HL-60/S4 treated with phorbol 12-myristate 13-acetate at 8.2 ng/mL for 4 days and 3 days (cell line): ENCODE measurements around the gene PRKN.
"Not testable (repeated sequence)": the region's sequence is repeated elsewhere in the genome, so short reads cannot be mapped to it uniquely, and the experiment has no call there.

Experiments
- in situ Hi-C: fragments of 300-500 bp; cut with MboI; formaldehyde crosslinking; loops from 2 replicates; pipeline ENCODE4 v1.15.0; 2022; ENCODE audit warnings: low sequenced_read_pairs

Gene PRKN

GRCh38 chr6:161359618-161359945 lies 1368.0 kb downstream of the PRKN start:
- in situ Hi-C loops = no loop called here

GRCh38 chr6:161356167-161356854 lies 1371.3 kb downstream of the PRKN start:
- in situ Hi-C loops = no loop called here

GRCh38 chr6:161355696-161356095 lies 1371.9 kb downstream of the PRKN start:
- in situ Hi-C loops = no loop called here

GRCh38 chr6:161354956-161355355 lies 1372.6 kb downstream of the PRKN start:
- in situ Hi-C loops = no loop called here

GRCh38 chr6:161354276-161354840 lies 1373.2 kb downstream of the PRKN start:
- in situ Hi-C loops = no loop called here

- in situ Hi-C loops = no loop called here
Observed at GRCh38 chr6:161353208-161353613, 1374.4 kb downstream of the PRKN start.

- in situ Hi-C loops = no loop called here
Observed at GRCh38 chr6:161351858-161352257, 1375.7 kb downstream of the PRKN start.

GRCh38 chr6:161349886-161350285 lies 1377.7 kb downstream of the PRKN start:
- in situ Hi-C loops = no loop called here

GRCh38 chr6:161348628-161348994 lies 1379.0 kb downstream of the PRKN start:
- in situ Hi-C loops = no loop called here

GRCh38 chr6:161347988-161348627 lies 1379.5 kb downstream of the PRKN start:
- in situ Hi-C loops = no loop called here

- in situ Hi-C loops = no loop called here
Observed at GRCh38 chr6:161347125-161347524, 1380.4 kb downstream of the PRKN start.

GRCh38 chr6:161346717-161347116 lies 1380.8 kb downstream of the PRKN start:
- in situ Hi-C loops = no loop called here

GRCh38 chr6:161344626-161345025 lies 1382.9 kb downstream of the PRKN start:
- in situ Hi-C loops = no loop called here

GRCh38 chr6:161342039-161342438 lies 1385.5 kb downstream of the PRKN start:
- in situ Hi-C loops = no loop called here

GRCh38 chr6:161341638-161342037 lies 1385.9 kb downstream of the PRKN start:
- in situ Hi-C loops = no loop called here

- in situ Hi-C loops = no loop called here
Observed at GRCh38 chr6:161338015-161338414, 1389.6 kb downstream of the PRKN start.

- in situ Hi-C loops = no loop called here
Observed at GRCh38 chr6:161336479-161336878, 1391.1 kb downstream of the PRKN start.

- in situ Hi-C loops = no loop called here
Observed at GRCh38 chr6:161333410-161333809, 1394.2 kb downstream of the PRKN start.

GRCh38 chr6:161331402-161332081 lies 1396.0 kb downstream of the PRKN start:
- in situ Hi-C loops = not testable (repeated sequence)

- in situ Hi-C loops = no loop called here
Observed at GRCh38 chr6:161327360-161327953, 1400.1 kb downstream of the PRKN start.

GRCh38 chr6:161319231-161319630 lies 1408.3 kb downstream of the PRKN start:
- in situ Hi-C loops = no loop called here

- in situ Hi-C loops = no loop called here
Observed at GRCh38 chr6:161318456-161318855, 1409.1 kb downstream of the PRKN start.
